GM18909 (cell line): Measurements from ENCODE around the gene BIN2.

Source experiments
- ATAC-seq: cut with Tn5 transposase; IDR thresholded peaks from one replicate; pipeline ENCODE4 v1.9.1; 2021; ENCODE audit warnings: mild to moderate bottlenecking; ENCODE audit not compliant: unreplicated experiment, poor library complexity

The BIN2 gene

DNA sequence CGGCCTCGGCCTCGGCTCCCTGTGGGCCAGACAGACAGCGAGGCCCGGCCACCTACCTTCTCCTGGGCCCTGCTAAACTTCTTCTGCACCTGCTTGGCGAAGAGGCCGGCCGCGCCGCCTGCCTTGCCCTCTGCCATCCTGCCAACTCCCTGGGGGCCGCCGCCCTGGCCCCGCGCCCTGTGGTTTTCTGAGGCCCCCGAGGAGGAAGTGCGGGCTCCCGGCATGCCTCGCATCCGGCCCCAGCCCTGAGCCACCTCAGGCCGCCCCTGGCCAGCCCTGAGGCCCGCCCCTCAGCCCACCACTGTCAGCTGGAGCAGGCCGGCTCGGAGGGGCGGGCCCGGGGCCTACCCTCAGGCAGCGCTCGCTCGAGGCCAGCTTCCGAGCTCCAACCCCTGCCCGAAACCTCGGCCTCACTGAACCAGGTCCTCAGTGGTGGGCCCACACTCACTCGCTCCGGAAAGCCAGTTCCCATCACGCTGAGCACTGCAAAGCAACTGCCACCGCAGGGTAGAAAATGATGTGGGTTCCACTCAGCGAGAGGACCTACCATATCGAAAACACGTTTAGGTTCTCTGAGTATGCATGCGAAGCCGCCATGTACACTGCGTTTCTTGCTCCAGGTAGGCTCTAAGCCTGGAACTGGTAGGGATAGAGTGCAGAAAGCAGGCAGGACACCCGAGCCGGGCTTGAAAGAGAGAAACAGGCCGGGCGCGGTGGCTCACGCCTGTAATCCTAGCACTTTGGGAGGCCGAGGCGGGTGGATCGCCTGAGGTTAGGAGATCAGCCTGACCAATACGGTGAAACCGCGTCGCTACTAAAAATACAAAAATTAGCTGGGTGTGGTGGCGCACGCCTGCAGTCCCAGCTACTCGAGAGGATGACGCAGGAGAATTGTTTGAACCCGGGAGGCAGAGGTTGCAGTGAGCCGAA, at the start of gene BIN2:
TSS of gene BIN2 (minus strand) at position 209 of the 930 bp plus-strand sequence. CDS start at position 137, 72 bp downstream.
- peak; percentile 71 for ATAC-seq

DNA sequence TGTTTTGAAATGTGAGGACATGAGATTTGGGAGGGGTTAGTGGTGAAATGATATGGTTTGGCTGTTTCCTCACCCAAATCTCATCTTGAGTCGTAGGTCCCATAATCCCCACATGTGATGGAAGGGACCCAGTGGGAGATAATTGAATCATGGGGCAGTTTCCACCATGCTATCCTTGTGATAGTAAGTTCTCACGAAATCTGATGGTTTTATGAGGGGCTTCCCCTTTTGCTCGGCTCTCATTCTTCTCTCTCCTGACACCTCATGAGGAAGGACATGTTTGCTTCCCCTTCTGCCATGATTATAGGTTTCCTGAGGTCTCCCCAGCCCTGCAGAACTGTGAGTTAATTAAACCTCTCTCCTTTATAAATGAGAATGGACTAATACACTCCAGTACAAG, 49.2 kb upstream of the BIN2 start:
- no peak for ATAC-seq

DNA sequence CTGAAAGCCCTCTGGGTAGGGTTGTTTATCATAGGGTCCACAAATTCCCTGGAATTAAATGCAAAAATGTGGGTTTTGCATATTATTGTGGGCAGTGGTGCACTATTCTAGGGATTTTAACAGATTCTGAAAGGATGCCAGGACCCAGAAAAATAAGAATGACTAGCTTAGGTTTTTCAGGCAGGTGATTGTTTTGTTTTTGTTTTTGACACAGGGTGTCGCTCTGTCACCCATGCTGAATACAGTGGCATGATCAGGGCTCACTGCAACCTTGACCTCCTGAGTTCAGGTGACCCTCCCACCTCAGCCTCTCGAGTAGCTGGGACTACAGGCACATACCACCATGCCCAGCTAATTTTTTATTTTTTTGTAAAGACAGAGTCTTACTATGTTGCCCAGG, 48.0 kb upstream of the BIN2 start:
- ATAC-seq: no peak

DNA sequence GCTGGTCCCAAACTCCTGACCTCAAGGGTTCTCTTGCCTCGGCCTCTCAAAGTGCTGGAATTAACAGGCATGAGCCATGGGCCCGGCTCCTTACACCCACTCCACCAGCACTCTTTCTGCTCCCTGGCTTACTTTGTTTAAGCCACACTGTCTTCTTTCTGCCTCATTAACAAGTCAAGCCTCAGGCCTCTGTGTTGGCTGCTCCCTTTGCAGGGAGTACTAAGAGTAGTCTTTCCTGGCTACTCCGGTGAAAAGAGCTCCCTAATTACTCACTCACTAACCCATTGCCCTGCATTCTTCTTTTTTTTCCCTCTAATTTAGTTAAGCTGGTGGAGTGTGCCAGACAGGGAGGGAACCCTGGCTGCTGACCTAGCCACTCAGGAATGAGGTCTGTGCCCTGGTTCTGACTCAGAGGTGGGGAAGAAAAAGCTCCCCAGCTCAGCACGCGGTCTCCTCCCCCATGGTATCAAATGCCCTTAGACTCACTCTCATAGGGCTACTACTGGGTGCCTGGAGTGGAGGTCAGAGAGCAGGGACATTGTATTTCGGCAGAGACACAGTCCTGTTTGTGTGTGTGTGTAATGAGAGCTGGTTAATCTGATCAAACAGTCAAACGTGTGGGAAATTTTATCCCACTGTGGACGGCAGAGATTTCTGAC, 47.5 kb upstream of the BIN2 start:
- ATAC-seq: no peak

DNA sequence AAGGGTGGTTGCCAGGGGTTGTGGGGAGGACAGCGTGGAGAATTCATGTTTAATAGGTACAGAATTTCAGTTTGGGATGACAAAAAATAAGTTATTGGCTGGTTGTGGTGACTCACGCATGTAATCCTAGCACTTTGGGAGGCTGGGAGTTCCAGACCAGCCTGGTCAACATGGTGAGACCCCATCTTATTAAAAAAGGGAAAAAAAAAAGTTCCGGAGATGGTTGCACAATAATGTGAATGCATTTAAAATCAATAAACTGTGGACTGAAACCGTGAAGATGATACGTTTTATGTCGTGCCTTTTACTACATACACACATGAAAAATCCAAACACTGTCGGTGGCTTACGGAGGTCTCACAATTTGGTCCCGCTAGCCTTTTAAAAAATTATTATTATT, 46.7 kb upstream of the BIN2 start:
- no peak for ATAC-seq

DNA sequence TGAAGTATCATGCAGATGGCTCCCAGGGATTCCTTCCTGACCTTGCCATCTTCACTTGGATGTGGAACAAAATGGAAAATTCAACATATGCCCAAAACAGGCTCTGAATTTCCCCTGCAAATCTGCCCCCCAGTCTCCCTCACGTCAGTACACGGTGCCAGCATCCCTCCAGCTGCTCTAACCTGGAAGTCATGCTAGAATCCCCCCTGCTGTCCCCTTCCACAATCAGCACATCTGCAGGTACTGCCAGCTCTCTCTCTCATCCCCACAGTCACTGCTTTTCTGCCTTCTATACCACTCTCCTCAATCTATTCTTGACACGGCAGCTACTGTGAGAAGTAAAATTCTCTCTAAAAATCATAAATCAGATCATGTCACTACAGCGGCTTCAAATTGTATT, 45.6 kb upstream of the BIN2 start:
- no peak for ATAC-seq

DNA sequence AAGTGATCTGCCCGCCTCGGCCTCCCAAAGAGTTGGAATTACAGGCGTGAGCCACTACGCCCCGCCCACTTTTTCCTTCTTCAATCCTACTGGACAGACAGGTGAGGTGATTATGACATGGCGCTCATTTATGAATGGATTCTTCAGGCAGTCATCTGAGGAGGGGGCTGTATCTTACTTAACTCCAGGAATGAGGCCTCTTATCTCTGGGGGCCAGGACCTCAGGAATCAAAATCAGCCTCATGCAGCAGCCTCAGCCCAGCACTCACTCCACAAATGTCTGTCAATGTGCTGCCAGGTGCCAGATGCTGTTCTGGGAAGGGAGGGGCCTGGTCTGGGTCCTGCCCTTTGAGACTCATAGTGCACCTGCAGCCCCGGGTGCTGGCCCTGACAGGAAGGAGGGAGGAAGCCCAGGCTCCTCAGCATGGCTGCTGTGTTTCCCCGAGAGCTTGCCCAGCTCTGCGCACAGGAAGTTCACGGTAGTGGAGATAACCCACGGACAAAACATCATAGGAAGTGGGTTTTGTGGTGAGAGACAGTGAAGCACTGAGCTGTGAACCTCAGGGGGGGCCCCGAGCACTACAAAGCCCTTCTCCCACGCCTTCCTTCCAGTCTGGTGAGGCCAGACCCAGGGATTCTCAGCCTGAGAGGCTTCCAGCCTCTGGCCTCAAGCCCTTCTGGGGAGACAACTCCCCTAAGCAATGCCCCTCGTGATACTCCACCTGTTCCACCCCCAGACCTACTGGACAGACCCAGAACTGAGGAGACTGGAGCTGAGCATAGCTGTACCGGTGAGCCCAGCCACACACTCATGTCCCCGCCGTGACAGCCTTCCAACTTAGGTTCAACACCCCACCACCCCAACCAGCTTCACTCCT, 44.9 kb upstream of the BIN2 start:
- ATAC-seq: peak; percentile 98

DNA sequence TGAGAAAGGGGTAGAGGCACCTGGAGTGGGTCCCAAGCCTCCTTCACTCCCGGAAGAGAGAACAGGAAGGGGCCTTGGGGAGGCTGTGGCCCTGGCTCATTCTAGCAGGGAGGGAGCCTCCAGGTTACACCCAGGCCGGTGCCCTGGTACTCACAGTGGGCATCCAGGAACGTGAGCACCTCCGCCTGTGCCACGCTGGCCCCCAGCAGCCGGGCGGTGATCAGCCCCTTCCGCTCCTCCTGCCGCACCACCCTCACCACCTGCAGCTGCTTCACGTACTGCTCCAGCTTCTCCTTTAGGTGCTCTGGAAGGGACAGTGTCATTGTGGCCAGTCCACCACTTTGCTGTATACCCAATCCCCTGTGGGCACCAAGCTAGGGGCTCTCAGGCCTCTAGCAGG, 41.3 kb upstream of the BIN2 start:
- ATAC-seq: no peak

DNA sequence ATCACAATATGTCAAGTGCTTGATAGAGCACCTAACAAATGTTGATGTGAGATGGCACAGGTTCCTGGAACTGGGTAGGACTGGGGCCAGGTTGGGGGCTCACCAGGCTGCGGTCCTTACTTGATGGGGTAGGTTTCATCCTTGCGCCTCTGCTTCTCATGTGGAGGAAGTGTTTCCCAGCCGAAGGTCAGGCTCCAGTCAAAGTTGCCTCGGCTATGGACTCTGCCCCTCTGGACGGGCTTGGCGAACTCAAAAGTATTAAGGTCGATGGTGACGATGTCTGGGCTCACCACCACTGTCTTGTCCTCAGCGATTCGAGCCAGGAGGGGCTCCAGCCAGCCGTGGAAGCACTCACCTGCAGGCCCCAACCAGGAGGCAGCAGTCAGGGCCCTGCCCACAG, 40.0 kb upstream of the BIN2 start:
- no peak for ATAC-seq

DNA sequence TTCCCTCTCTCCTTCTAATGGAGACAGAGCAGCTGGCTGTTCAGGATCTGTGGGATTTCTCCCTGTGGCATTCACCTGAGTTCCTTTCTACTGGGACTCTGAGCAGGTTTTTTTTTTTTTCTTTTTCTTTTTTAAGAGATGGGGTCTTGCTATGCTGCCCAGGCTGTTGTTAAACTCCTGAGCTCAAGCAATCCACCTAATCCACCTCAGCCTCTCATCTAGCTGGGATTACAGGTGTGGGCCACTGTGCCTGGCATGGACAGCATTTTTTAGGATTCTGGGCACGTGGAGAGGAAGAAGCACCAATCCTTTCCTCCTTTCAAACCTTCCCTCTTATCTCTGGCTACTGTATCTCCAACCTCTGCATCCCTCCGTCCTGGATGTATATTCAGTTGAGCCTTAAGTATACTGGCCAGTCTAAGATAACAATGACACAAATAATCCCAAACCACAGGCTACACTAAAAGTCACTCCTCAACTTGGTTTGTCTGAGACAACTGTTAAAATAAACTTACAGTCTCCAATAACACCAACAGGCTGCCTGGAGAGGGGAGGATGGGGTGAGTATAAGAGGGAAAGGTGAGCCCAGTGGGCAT, 38.9 kb upstream of the BIN2 start:
- no peak for ATAC-seq

DNA sequence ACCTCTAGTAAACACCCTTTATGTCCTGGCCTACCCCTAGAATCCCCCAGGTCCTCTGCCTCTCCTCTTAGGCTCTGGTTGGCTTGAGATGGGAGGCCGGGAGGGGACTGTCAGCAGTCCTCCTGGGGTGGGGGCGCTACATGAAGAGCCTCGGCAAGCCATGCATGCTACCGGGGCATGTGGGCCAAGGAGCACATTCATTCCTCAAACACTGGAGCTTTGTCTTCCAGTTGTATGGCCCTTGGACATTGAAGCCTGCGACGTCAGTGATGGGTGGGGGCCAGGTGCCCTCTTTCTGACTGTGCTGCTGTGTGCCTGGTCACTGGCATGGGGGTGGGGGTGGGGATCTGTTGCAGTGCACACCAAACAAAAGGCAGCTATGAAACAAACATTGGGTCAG, 38.3 kb upstream of the BIN2 start:
- no peak for ATAC-seq

DNA sequence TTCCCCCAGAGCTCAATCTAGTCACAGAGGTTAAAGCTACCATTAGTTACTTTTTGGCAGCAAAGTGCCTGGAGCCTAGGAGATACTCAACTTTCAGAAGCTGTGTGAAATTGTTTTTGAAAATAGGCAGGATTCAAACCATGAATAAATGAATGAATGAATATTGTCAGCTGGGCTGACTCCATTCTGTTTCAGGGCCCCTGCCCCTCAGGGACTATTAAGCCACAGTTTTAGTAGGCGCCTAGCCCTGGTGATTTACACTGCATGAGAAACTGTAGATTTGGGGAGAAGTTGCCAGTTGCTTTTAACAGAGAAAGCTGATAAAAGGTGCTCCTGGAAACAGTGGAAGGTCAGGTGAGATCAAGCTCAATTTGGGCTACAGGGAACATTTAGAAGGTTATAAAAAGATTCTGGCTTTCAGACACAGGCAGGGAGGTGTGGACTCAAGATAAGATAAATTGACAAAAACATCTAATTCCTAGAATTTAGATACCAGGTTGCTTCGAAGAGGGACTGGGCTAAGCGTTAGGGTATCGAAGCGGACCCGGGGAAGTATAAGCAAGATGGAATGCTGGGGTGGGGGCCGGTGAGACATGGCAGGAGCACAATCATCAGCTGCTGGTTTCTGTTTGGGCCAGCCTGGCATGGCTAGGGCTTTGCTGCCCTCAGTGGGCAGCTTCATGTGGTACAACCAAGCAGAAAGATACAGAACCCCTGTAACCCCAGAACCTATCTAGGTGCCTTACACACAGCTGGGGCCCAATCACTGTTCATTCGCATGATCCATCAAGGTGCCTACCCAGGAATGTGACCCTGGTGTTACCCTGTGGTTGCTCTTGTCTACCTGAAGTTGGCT, 37.4 kb upstream of the BIN2 start:
- ATAC-seq: no peak

DNA sequence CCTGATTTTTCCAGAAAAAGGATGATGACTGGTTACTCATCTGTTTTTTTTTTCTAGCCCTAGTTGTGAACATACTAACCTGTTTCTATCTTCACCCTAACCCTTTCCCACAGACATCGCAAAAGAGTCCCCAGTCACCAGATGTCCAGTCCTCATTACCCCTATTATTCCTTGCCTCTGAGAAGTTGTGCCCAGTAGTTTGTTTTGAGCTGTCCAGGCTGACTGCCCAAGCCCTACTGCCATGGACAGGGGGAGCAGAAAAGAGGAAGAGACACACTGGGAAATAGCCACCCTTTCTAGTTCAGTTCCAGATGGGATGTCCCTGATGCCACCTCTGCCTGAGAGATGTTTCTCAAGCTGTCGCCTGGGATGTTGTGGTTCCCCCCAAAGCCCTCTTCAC, 36.3 kb upstream of the BIN2 start:
- no peak for ATAC-seq

DNA sequence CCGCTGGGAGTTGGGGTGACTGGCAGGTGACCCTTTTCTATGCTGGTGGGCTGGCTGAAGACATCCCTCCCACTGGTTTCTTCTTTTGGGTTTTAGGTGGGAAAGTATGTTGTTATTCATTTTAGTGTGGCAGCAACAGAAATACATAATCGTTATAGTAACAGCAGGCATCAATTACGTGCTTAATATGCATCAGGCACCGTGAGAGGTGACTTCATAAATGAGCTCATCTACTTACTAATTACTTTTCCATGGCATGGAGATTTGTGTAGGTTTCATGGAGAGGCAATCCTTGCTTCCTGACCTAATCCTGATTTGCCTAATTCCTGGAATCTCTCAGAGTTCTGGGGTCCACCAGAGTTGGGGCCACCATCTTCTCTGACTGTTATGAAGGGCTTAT, 35.9 kb upstream of the BIN2 start:
- ATAC-seq: no peak

DNA sequence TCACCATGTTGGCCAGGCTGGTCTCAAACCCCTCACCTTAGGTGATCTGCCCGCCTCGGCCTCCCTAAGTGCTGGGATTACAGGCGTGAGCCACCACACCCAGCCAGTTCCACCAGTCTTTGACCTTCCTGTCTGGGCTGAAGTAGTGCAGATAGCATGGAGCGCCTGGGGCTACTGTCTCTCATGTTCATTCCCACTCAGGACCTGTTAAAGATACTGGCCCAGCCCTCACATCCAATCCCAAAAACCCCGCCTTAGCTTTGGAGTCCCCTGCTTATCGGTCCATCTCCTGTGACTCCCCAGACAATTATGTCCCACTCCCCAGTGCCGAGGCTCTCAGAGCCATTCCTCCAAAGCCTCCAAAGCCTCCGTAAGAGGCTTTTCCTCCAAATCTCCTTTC, 34.5 kb upstream of the BIN2 start:
- no peak for ATAC-seq

DNA sequence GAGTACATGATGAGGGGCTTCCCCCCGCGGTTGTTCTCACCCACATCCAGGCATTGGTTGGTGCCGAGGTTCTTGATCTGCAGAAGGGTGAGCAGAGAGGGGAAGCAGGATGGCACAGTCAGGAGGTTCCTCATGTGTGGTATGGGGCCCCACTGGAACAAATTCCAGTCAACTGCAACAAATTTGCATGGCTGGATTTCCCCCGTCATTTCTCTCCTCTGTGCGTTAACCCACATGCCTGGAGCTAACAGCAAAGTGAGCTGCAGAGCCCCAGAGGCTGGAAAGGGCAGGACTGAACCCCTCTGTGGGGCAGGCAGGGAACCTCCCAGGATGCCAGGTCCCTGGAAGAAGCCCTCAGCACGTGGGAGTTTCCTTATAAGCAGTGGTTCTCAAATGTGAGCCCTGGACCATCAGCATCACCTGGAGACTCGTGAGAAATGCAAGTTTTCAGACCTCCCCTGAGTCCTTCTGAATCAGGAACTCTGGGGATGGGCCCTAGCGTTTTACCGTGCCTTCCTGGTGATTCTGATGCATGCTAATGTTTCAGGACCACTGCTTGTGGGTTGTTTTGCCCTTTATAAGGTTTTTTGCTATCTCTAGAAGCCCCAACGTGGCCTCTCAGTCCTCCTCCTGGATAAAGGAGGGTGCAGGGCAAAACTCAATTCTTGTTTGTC, 33.5 kb upstream of the BIN2 start:
- ATAC-seq: no peak

DNA sequence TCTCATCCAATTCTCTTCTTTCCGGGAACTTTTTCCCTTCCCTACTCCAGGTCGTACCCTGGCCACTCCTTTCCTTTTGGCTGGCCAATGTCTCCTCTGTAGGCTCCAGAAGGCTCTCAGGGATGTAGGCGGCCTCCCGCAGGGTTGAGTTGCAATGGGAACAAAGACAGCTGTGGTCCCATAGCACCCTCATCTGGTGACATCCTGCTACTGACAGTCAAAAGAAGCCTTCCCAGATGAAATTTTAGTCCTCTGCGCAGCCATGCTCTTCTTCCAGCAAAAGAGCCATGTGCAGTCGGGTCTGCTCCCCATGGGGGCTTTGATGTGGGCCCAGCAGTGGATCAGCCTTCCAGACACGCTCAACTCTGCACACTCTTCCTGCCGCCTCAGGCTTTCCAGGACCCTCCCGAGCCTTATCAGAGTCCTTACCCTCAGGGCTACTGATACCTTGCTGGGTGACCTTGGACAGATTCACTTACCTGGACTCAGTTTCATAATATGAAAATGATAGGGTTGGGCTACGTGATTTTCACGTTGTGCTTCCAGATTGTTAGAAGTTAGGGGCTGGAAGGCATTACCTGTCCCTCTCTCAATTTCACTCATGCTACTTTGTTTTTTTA, 28.0 kb upstream of the BIN2 start:
- ATAC-seq: no peak

DNA sequence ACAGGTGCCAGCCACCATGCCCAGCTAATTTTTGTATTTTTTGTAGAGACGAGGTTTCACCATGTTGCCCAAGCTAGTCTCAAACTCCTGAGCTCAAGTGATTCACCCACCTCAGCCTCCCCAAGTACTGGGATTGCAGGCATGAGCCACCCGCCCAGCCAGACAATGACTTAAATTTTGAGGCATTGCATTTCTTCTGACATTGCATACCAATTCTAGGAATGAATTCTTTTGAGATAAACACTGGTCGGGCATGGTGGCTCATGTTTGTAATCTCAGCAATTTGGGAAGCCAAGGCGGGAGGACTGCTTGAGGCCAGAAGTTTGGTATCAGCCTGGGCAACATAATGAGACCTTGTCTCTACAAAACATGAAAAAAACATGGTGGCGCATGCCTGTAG, 25.1 kb upstream of the BIN2 start:
- no peak for ATAC-seq

DNA sequence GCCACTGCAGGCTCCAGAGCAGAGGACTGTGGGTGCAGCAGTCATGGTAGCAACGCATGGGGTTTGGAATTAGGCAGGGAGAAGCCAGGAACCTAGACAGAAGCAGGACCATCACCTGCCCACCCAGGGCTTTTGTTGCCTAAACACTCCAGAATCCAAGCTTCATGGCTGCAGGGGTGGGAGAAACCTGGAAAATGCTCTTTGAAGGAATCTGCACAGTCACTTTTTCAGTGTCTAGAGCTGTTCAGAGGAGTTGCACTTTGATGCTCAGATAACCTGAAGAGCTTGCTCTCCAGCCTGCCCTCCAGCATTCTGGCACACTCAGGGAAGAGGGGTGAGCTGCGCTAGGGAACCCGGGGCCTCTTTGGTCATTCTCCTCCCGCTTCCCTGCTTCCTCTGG, 24.1 kb upstream of the BIN2 start:
- ATAC-seq: no peak
